ENCODE results near the gene EEF1AKMT3.

EEF1AKMT3 gene

DNA sequence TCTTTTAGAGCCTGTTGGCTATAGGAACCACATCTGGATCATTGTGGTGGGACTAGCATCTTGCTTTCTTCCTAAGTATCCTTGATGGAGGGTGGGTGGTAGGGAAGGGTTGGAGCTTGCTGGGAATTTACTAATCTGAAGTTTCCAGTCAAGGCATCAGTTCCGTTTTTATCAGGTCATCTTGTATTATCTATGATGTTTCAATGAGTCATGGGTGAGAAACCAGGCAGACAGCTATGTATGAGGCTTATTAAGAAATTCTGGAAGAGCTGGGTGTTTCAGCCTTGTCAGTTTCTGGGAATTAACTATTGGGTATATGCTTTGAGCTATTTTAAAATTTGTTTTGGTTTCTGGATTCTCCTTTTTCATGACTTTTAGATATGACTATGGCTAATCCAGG lies 21.5 kb downstream of the EEF1AKMT3 start:
- Histone ChIP-seq H3K27ac (peak overlapping the region; percentile 88), H3K4me3 (ENCODE audit: low read depth, low read length) (no peak overlapping the region), H3K36me3 (replicated peaks) (peaks cover 48% of the 10 kb centered on the region), H3K27me3 (replicated peaks) (no peaks in the 10 kb centered on the region)
- TF ChIP-seq, protein P1, sequence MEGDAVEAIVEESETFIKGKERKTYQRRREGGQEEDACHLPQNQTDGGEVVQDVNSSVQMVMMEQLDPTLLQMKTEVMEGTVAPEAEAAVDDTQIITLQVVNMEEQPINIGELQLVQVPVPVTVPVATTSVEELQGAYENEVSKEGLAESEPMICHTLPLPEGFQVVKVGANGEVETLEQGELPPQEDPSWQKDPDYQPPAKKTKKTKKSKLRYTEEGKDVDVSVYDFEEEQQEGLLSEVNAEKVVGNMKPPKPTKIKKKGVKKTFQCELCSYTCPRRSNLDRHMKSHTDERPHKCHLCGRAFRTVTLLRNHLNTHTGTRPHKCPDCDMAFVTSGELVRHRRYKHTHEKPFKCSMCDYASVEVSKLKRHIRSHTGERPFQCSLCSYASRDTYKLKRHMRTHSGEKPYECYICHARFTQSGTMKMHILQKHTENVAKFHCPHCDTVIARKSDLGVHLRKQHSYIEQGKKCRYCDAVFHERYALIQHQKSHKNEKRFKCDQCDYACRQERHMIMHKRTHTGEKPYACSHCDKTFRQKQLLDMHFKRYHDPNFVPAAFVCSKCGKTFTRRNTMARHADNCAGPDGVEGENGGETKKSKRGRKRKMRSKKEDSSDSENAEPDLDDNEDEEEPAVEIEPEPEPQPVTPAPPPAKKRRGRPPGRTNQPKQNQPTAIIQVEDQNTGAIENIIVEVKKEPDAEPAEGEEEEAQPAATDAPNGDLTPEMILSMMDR (IDR thresholded peaks at IDR 0.05; ENCODE audit: low read depth, low read length, missing control alignments): no peak
- in situ Hi-C loops (cut with HindIII; ENCODE audit: low pct_ligation_motif_present, low sequenced_read_pairs): no loop called here
- peak; percentile 88 for DNase-seq

DNA sequence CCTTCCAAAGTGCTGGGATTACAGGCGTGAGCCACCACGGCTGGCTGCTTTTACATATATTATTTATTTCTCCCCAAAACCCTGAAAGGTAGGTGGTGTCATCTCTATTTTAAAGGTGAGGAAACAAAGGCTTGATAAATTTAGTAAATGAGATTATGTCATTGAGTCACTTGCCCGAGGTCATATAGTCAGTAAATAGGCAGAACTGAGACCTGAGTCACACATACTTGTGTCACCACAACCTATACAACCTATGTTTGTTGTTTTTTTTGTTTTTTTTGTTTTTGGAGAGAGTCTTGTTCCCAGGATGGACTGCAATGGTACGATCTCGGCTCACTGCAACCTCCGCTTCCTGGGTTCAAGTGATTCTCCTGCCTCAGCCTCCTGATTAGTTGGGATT lies 22.9 kb downstream of the EEF1AKMT3 start:
- TF ChIP-seq, protein P1 (IDR thresholded peaks at IDR 0.05; ENCODE audit: low read depth, low read length, missing control alignments): no peak
- peaks cover 48% of the 10 kb centered on the region for H3K36me3 ChIP-seq (replicated peaks)

DNA sequence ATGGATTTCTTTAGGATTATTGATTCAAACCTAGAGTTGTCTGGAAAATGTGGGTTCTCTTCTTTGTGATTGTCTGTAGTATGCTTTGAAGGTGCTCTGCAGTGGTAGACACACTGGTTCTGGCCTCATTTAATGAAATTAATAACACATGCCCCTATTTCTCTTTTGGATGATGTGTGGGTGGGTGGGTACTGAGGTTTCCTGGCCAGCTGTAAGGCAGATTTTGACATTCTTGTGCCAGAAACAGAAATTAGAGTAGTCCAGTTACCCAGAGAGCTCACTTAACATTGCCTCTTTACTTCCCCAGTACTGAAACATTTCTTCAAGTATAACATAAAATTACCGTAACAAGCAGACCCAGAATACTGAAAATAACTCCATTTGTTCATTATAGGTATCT lies 24.6 kb downstream of the EEF1AKMT3 start:
- H3K27ac ChIP-seq: no peak overlapping the region
- DNase-seq: no peak
- H3K36me3 ChIP-seq (replicated peaks): peaks cover 48% of the 10 kb centered on the region
- TF ChIP-seq, protein P1 (IDR thresholded peaks at IDR 0.05; ENCODE audit: low read depth, low read length, missing control alignments): no peak
- no peaks in the 10 kb centered on the region for H3K27me3 ChIP-seq (replicated peaks)
- in situ Hi-C loops (cut with HindIII; ENCODE audit: low pct_ligation_motif_present, low sequenced_read_pairs): no loop called here
- no peak overlapping the region for H3K4me3 ChIP-seq (ENCODE audit: low read depth, low read length)

More for the DNA sequence above, 22.9 kb downstream of the EEF1AKMT3 start:
- peak overlapping the region; percentile 55 for H3K27ac ChIP-seq
- DNase-seq: no peak
- in situ Hi-C loops (cut with HindIII; ENCODE audit: low pct_ligation_motif_present, low sequenced_read_pairs): no loop called here
- no peak overlapping the region for H3K4me3 ChIP-seq (ENCODE audit: low read depth, low read length)
- H3K27me3 ChIP-seq (replicated peaks): no peaks in the 10 kb centered on the region

DNA sequence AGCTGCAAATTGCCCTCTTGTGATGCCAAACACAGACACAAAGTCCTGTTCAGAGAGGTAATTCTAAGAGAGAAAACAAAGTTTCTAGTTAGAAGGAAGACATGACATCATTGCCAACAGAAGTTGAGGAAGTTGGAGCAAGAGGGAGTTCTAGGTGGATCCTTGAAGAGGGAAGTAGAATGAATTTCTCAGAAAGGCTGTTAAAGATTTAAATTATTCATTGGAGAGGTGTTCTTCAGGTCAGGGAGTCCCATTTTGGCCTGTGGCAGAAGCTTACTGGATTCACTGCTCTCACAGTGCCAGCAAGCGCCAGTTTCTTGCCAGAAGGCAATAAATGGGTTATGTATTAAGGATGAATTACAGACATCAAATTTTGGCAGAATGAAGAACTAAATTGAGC lies 25.5 kb downstream of the EEF1AKMT3 start:
- Histone ChIP-seq H3K36me3 (replicated peaks) (peaks cover 48% of the 10 kb centered on the region), H3K4me3 (ENCODE audit: low read depth, low read length) (no peak overlapping the region), H3K27ac (no peak overlapping the region), H3K27me3 (replicated peaks) (no peaks in the 10 kb centered on the region)
- TF ChIP-seq, protein P1 (IDR thresholded peaks at IDR 0.05; ENCODE audit: low read depth, low read length, missing control alignments): no peak
- DNase-seq: no peak
- in situ Hi-C loops (cut with HindIII; ENCODE audit: low pct_ligation_motif_present, low sequenced_read_pairs): no loop called here

DNA sequence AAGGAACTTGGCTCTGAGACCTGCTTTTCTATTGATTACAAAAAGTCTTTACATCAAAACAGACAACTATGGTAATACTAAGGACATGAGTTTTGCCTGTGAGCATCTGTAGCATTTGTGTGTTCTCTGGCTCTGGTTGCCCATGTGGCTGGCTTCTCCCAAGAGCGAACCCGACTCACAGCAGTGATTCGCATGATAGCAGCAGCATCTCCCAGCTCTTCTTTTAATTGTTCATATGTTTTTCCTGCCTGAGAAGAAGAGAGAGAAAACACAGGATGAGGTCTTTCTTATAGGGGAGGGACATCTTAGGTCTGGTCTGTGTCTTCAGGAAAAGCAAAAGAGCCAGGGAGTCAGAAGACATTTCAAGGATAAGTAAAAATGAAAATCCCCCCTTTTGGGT lies 28.6 kb downstream of the EEF1AKMT3 start:
- no peak for DNase-seq
- TF ChIP-seq, protein P1 (IDR thresholded peaks at IDR 0.05; ENCODE audit: low read depth, low read length, missing control alignments): no peak
- Histone ChIP-seq H3K27ac (no peak overlapping the region), H3K27me3 (replicated peaks) (no peaks in the 10 kb centered on the region), H3K36me3 (replicated peaks) (peaks cover 37% of the 10 kb centered on the region), H3K4me3 (ENCODE audit: low read depth, low read length) (no peak overlapping the region)
- in situ Hi-C loops (cut with HindIII; ENCODE audit: low pct_ligation_motif_present, low sequenced_read_pairs): no loop called here

DNA sequence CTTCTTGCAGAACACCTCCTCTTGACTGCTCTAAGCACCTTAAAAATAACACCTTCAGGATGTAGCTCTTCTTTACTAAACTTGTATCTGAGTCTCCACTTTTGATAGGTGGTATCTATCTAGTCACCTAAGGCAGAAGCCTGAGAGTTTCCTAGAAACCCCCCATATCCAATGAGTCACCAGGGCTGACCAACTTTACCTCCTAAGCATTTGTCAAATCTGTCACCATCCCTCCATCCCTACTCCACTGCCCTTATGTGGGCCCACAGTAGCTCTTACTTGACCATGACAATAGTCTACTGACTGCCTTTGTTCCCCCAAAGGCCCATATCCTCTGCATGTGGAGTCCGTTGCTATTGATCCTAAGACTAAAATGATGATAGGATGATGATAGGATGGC lies 30.2 kb downstream of the EEF1AKMT3 start:
- H3K4me3 ChIP-seq (ENCODE audit: low read depth, low read length): no peak overlapping the region
- H3K27me3 ChIP-seq (replicated peaks): no peaks in the 10 kb centered on the region
- in situ Hi-C loops (cut with HindIII; ENCODE audit: low pct_ligation_motif_present, low sequenced_read_pairs): no loop called here
- H3K36me3 ChIP-seq (replicated peaks): peaks cover 27% of the 10 kb centered on the region
- DNase-seq: no peak
- TF ChIP-seq, protein P1 (IDR thresholded peaks at IDR 0.05; ENCODE audit: low read depth, low read length, missing control alignments): no peak
- H3K27ac ChIP-seq: no peak overlapping the region

Data from brain microvascular endothelial cell (primary cell).